ENCODE data around the gene CELA1. TPM values are rescaled to one million over a fixed set of nuclear protein-coding genes. Genes with fewer than 3 reads are reported as not detected.

CELA1 gene
- total RNA-seq, 1 donor from 2014 or later = not detected

- Mint-ChIP-seq H3K4me3 (ENCODE audit: unreplicated experiment) (no peak overlapping the region), H3K27ac (ENCODE audit: unreplicated experiment) (no peak overlapping the region), H3K27me3 (ENCODE audit: unreplicated experiment) (no peaks in the 10 kb centered on the region), H3K36me3 (ENCODE audit: unreplicated experiment) (no peaks in the 10 kb centered on the region), H3K4me1 (ENCODE audit: low read depth, unreplicated experiment) (no peaks in the 10 kb centered on the region), H3K9me3 (ENCODE audit: unreplicated experiment) (no peaks in the 10 kb centered on the region)
- no peak for DNase-seq
- TF ChIP-seq CTCF (IDR thresholded peaks at IDR 0.05; ENCODE audit: partially characterized antibody, unreplicated experiment) = no peak
These were observed 24.2 kb upstream of the CELA1 start for GRCh38 chr12:51370667-51371066.

- no peak overlapping the region for H3K27ac Mint-ChIP-seq (ENCODE audit: unreplicated experiment)
- H3K36me3 Mint-ChIP-seq (ENCODE audit: unreplicated experiment) = no peaks in the 10 kb centered on the region
- no peak overlapping the region for H3K4me3 Mint-ChIP-seq (ENCODE audit: unreplicated experiment)
- no peaks in the 10 kb centered on the region for H3K4me1 Mint-ChIP-seq (ENCODE audit: low read depth, unreplicated experiment)
- DNase-seq = no peak
- H3K27me3 Mint-ChIP-seq (ENCODE audit: unreplicated experiment) = no peaks in the 10 kb centered on the region
- TF ChIP-seq CTCF (IDR thresholded peaks at IDR 0.05; ENCODE audit: partially characterized antibody, unreplicated experiment) = no peak
- no peaks in the 10 kb centered on the region for H3K9me3 Mint-ChIP-seq (ENCODE audit: unreplicated experiment)
These were observed 23.1 kb upstream of the CELA1 start for GRCh38 chr12:51369581-51369980.

GRCh38 chr12:51368640-51369517 is 22.4 kb upstream of the CELA1 start:
- TF ChIP-seq CTCF (IDR thresholded peaks at IDR 0.05; ENCODE audit: partially characterized antibody, unreplicated experiment) = no peak
- no peaks in the 10 kb centered on the region for H3K4me1 Mint-ChIP-seq (ENCODE audit: low read depth, unreplicated experiment)
- no peak for DNase-seq
- no peaks in the 10 kb centered on the region for H3K36me3 Mint-ChIP-seq (ENCODE audit: unreplicated experiment)
- H3K27ac Mint-ChIP-seq (ENCODE audit: unreplicated experiment) = no peak overlapping the region
- H3K27me3 Mint-ChIP-seq (ENCODE audit: unreplicated experiment) = no peaks in the 10 kb centered on the region
- no peak overlapping the region for H3K4me3 Mint-ChIP-seq (ENCODE audit: unreplicated experiment)
- H3K9me3 Mint-ChIP-seq (ENCODE audit: unreplicated experiment) = no peaks in the 10 kb centered on the region

- no peaks in the 10 kb centered on the region for H3K36me3 Mint-ChIP-seq (ENCODE audit: unreplicated experiment)
- no peak for DNase-seq
- no peaks in the 10 kb centered on the region for H3K27me3 Mint-ChIP-seq (ENCODE audit: unreplicated experiment)
- H3K27ac Mint-ChIP-seq (ENCODE audit: unreplicated experiment) = no peak overlapping the region
- H3K4me3 Mint-ChIP-seq (ENCODE audit: unreplicated experiment) = no peak overlapping the region
- no peak for TF ChIP-seq CTCF (IDR thresholded peaks at IDR 0.05; ENCODE audit: partially characterized antibody, unreplicated experiment)
- H3K4me1 Mint-ChIP-seq (ENCODE audit: low read depth, unreplicated experiment) = no peaks in the 10 kb centered on the region
- no peaks in the 10 kb centered on the region for H3K9me3 Mint-ChIP-seq (ENCODE audit: unreplicated experiment)
These were observed 18.8 kb upstream of the CELA1 start for GRCh38 chr12:51365276-51365675.

GRCh38 chr12:51364001-51364400 is 17.5 kb upstream of the CELA1 start:
- Mint-ChIP-seq H3K4me3 (ENCODE audit: unreplicated experiment) (no peak overlapping the region), H3K27me3 (ENCODE audit: unreplicated experiment) (no peaks in the 10 kb centered on the region), H3K4me1 (ENCODE audit: low read depth, unreplicated experiment) (no peaks in the 10 kb centered on the region), H3K36me3 (ENCODE audit: unreplicated experiment) (no peaks in the 10 kb centered on the region), H3K9me3 (ENCODE audit: unreplicated experiment) (no peaks in the 10 kb centered on the region), H3K27ac (ENCODE audit: unreplicated experiment) (no peak overlapping the region)
- no peak for TF ChIP-seq CTCF (IDR thresholded peaks at IDR 0.05; ENCODE audit: partially characterized antibody, unreplicated experiment)
- no peak for DNase-seq

Measured in glutamatergic neuron (in vitro differentiated cells).